Upper lobe of left lung (tissue), 4 donors: ENCODE data around the gene INSR.

Source experiments
- EP300 ChIP-seq, 4 donors: sonication (generic); formaldehyde crosslinking; IDR thresholded peaks; one replicate each; pipeline ENCODE4 v1.5.1; 2017; ENCODE audit warnings: antibody characterized with exemption in 4 of 4, control low read depth in 2 of 4
- POLR2A ChIP-seq, 4 donors: fragments of 450-650 bp; IDR thresholded peaks; one replicate each; pipeline ENCODE4 v1.5.1; 2016 to 2017; ENCODE audit warnings: antibody characterized with exemption in 4 of 4, mild to moderate bottlenecking in 2 of 4
- TF ChIP-seq, protein P1 (sequence below), 6 experiments: fragments of 450-650 bp in 4 of 6; fragments of 200-600 bp in 2 of 6; sonication (generic) in 2 of 6; IDR thresholded peaks; one replicate each; pipeline ENCODE4 v1.5.1; 2016 to 2019; ENCODE audit warnings: antibody characterized with exemption in 6 of 6

GRCh38 chr19:7228935-7229541 lies 65.2 kb downstream of the INSR start:
- TF ChIP-seq, protein P1, sequence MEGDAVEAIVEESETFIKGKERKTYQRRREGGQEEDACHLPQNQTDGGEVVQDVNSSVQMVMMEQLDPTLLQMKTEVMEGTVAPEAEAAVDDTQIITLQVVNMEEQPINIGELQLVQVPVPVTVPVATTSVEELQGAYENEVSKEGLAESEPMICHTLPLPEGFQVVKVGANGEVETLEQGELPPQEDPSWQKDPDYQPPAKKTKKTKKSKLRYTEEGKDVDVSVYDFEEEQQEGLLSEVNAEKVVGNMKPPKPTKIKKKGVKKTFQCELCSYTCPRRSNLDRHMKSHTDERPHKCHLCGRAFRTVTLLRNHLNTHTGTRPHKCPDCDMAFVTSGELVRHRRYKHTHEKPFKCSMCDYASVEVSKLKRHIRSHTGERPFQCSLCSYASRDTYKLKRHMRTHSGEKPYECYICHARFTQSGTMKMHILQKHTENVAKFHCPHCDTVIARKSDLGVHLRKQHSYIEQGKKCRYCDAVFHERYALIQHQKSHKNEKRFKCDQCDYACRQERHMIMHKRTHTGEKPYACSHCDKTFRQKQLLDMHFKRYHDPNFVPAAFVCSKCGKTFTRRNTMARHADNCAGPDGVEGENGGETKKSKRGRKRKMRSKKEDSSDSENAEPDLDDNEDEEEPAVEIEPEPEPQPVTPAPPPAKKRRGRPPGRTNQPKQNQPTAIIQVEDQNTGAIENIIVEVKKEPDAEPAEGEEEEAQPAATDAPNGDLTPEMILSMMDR (IDR thresholded peaks at IDR 0.05): no peak
- no peak for TF ChIP-seq EP300 (IDR thresholded peaks at IDR 0.05)
- TF ChIP-seq POLR2A (IDR thresholded peaks at IDR 0.05): no peak
